ENCODE measurements around the gene EVC2.
A peak's percentile ranks its signal among the peaks of the same experiment; 100 is the strongest.

- TF ChIP-seq CTCF (IDR thresholded peaks at IDR 0.05), result no peak
- peak; percentile 29 to 54 (median 47) for TF ChIP-seq POLR2A (IDR thresholded peaks at IDR 0.05)
Measured at GRCh38 chr4:5708449-5709206, at the start of gene EVC2.

Measured in body of pancreas (tissue), 4 donors.